ENCODE measurements around the gene NEDD4L.

The NEDD4L gene

DNA sequence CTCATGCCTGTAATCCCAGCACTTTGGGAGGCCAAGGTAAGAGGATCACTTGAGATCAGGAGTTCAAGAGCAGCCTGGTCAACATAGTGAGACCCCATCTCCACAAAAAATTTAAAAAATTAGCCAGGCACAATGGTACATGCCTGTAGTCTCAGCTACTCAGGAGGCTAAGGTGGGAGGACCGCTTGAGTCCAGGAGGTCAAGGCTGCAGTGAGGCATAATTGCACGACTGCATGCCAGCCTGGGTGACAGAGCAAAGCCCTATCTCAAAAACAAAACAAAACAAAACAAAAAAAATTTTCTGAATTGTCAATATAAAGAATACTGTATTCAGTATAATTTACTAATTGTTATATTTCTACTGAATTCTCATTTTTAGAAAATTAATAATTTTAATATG is 20.9 kb upstream of the NEDD4L start:
- no peak overlapping the region for H3K4me3 ChIP-seq (ENCODE audit: low read depth, low read length)
- TF ChIP-seq, protein P1, sequence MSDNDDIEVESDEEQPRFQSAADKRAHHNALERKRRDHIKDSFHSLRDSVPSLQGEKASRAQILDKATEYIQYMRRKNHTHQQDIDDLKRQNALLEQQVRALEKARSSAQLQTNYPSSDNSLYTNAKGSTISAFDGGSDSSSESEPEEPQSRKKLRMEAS (IDR thresholded peaks at IDR 0.05; ENCODE audit: low read depth, low read length) = no peak
- TF ChIP-seq CTCF (IDR thresholded peaks at IDR 0.05; ENCODE audit: low read depth, low read length) (no peak), POLR2A (IDR thresholded peaks at IDR 0.05; ENCODE audit: extremely low read depth, insufficient read length) (no peak), MYC (IDR thresholded peaks at IDR 0.05; ENCODE audit: low read depth, low read length) (no peak)
- no peak for DNase-seq (ENCODE audit: low read depth)

- H3K4me3 ChIP-seq (ENCODE audit: low read depth, low read length) = no peak overlapping the region
- DNase-seq (ENCODE audit: low read depth) = no peak
- TF ChIP-seq MYC (IDR thresholded peaks at IDR 0.05; ENCODE audit: low read depth, low read length) = no peak
- TF ChIP-seq CTCF (IDR thresholded peaks at IDR 0.05; ENCODE audit: low read depth, low read length) = no peak
- no peak for TF ChIP-seq POLR2A (IDR thresholded peaks at IDR 0.05; ENCODE audit: extremely low read depth, insufficient read length)
- TF ChIP-seq, protein P1 (IDR thresholded peaks at IDR 0.05; ENCODE audit: low read depth, low read length) = no peak
Observed at GRCh38 chr18:58024139-58024538, 19.9 kb upstream of the NEDD4L start.

- TF ChIP-seq, protein P1 (IDR thresholded peaks at IDR 0.05; ENCODE audit: low read depth, low read length) = no peak
- TF ChIP-seq CTCF (IDR thresholded peaks at IDR 0.05; ENCODE audit: low read depth, low read length) = no peak
- TF ChIP-seq MYC (IDR thresholded peaks at IDR 0.05; ENCODE audit: low read depth, low read length) = no peak
- no peak for TF ChIP-seq POLR2A (IDR thresholded peaks at IDR 0.05; ENCODE audit: extremely low read depth, insufficient read length)
- no peak overlapping the region for H3K4me3 ChIP-seq (ENCODE audit: low read depth, low read length)
- DNase-seq (ENCODE audit: low read depth) = no peak
Observed at GRCh38 chr18:58025205-58025604, 18.8 kb upstream of the NEDD4L start.

- no peak for DNase-seq (ENCODE audit: low read depth)
- H3K4me3 ChIP-seq (ENCODE audit: low read depth, low read length) = no peak overlapping the region
- TF ChIP-seq MYC (IDR thresholded peaks at IDR 0.05; ENCODE audit: low read depth, low read length) (no peak), CTCF (IDR thresholded peaks at IDR 0.05; ENCODE audit: low read depth, low read length) (no peak)
Observed at GRCh38 chr18:58025733-58026132, 18.3 kb upstream of the NEDD4L start.

- H3K4me3 ChIP-seq (ENCODE audit: low read depth, low read length) = no peak overlapping the region
- DNase-seq (ENCODE audit: low read depth) = no peak
- TF ChIP-seq, protein P1 (IDR thresholded peaks at IDR 0.05; ENCODE audit: low read depth, low read length) = no peak
- no peak for TF ChIP-seq POLR2A (IDR thresholded peaks at IDR 0.05; ENCODE audit: extremely low read depth, insufficient read length)
- TF ChIP-seq CTCF (IDR thresholded peaks at IDR 0.05; ENCODE audit: low read depth, low read length) = no peak
- no peak for TF ChIP-seq MYC (IDR thresholded peaks at IDR 0.05; ENCODE audit: low read depth, low read length)
Observed at GRCh38 chr18:58026395-58026794, 17.6 kb upstream of the NEDD4L start.

GRCh38 chr18:58026857-58027256 is 17.2 kb upstream of the NEDD4L start:
- no peak for DNase-seq (ENCODE audit: low read depth)
- no peak for TF ChIP-seq POLR2A (IDR thresholded peaks at IDR 0.05; ENCODE audit: extremely low read depth, insufficient read length)
- no peak for TF ChIP-seq CTCF (IDR thresholded peaks at IDR 0.05; ENCODE audit: low read depth, low read length)

More at GRCh38 chr18:58026857-58027256, 17.2 kb upstream of the NEDD4L start:
- no peak overlapping the region for H3K4me3 ChIP-seq (ENCODE audit: low read depth, low read length)
